AG10803 (cell line): ENCODE results near the gene ZNF732.
"Not testable (repeated sequence)": the region's sequence is repeated elsewhere in the genome, so short reads cannot be mapped to it uniquely, and the experiment has no call there.

Experiments
- DNase-seq: peaks from one replicate; pipeline ENCODE4 v3.0.0; 2010; ENCODE audit warnings: low read depth
- H3K4me3 ChIP-seq: 2 replicates; pipeline ENCODE4 v1.5.1; 2011; ENCODE audit warnings: mild to moderate bottlenecking, low read length, control low read depth
- CTCF ChIP-seq: conservative IDR thresholded peaks from 2 replicates; pipeline ENCODE4 v1.5.1; 2011; ENCODE audit warnings: mild to moderate bottlenecking, low read length, control low read depth, inconsistent platforms

The ZNF732 gene

GRCh38 chr4:302381-302780 lies 2.9 kb downstream of the ZNF732 start:
- H3K4me3 ChIP-seq = no peak overlapping the region
- no peak for TF ChIP-seq CTCF
- no peak for DNase-seq

- no peak for DNase-seq
- H3K4me3 ChIP-seq = no peak overlapping the region
- no peak for TF ChIP-seq CTCF
Measured at GRCh38 chr4:294732-295131, 10.5 kb downstream of the ZNF732 start.

- H3K4me3 ChIP-seq = no peak overlapping the region
- no peak for TF ChIP-seq CTCF
- DNase-seq = no peak
Measured at GRCh38 chr4:288891-289290, 16.4 kb downstream of the ZNF732 start.

GRCh38 chr4:273309-274017 lies 31.8 kb downstream of the ZNF732 start:
- DNase-seq = no peak
- H3K4me3 ChIP-seq = no peak overlapping the region
- TF ChIP-seq CTCF = no peak

GRCh38 chr4:271492-272103 lies 33.7 kb downstream of the ZNF732 start:
- DNase-seq = no peak

GRCh38 chr4:259240-259639 lies 46.0 kb downstream of the ZNF732 start:
- not testable (repeated sequence) for H3K4me3 ChIP-seq, DNase-seq

More at GRCh38 chr4:271492-272103, 33.7 kb downstream of the ZNF732 start:
- H3K4me3 ChIP-seq = no peak overlapping the region
- TF ChIP-seq CTCF = no peak

- DNase-seq = no peak
- TF ChIP-seq CTCF = no peak
- H3K4me3 ChIP-seq = no peak overlapping the region
Measured at GRCh38 chr4:256492-256891, 48.8 kb downstream of the ZNF732 start.
